GM10248 (cell line): ENCODE data around the gene USP40.
"Not testable (repeated sequence)": the region's sequence is repeated elsewhere in the genome, so short reads cannot be mapped to it uniquely, and the experiment has no call there.

ENCODE experiments used
- CTCF ChIA-PET: fragments of 300-600 bp; sonication (Branson Sonifier 250); formaldehyde crosslinking; extraction: SDS; loops from one replicate; lab custom pipeline; 2021; ENCODE audit warnings: antibody characterized with exemption; lab: Yijun Ruan, JAX
- POLR2A ChIA-PET: fragments of 350-650 bp; sonication (Branson Sonifier 250); formaldehyde crosslinking; extraction: SDS; loops from one replicate; lab custom pipeline; 2020; ENCODE audit warnings: antibody characterized with exemption; lab: Yijun Ruan, JAX
- DNase-seq: peaks from one replicate; pipeline ENCODE4 v3.0.0; 2012; ENCODE audit errors: extremely low spot score
- TF ChIP-seq, protein P1 (sequence below): IDR thresholded peaks from 2 replicates; pipeline ENCODE4 v1.5.1; 2012; ENCODE audit warnings: mild to moderate bottlenecking, low read depth; ENCODE audit errors: extremely low read depth, missing control alignments, control extremely low read depth

USP40 gene

GRCh38 chr2:233600386-233600785 is 33.8 kb upstream of the USP40 start:
- ChIA-PET CTCF (no interaction called here), POLR2A (no interaction called here)
- DNase-seq, result no peak
- TF ChIP-seq, protein P1, sequence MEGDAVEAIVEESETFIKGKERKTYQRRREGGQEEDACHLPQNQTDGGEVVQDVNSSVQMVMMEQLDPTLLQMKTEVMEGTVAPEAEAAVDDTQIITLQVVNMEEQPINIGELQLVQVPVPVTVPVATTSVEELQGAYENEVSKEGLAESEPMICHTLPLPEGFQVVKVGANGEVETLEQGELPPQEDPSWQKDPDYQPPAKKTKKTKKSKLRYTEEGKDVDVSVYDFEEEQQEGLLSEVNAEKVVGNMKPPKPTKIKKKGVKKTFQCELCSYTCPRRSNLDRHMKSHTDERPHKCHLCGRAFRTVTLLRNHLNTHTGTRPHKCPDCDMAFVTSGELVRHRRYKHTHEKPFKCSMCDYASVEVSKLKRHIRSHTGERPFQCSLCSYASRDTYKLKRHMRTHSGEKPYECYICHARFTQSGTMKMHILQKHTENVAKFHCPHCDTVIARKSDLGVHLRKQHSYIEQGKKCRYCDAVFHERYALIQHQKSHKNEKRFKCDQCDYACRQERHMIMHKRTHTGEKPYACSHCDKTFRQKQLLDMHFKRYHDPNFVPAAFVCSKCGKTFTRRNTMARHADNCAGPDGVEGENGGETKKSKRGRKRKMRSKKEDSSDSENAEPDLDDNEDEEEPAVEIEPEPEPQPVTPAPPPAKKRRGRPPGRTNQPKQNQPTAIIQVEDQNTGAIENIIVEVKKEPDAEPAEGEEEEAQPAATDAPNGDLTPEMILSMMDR, result no peak

DNA sequence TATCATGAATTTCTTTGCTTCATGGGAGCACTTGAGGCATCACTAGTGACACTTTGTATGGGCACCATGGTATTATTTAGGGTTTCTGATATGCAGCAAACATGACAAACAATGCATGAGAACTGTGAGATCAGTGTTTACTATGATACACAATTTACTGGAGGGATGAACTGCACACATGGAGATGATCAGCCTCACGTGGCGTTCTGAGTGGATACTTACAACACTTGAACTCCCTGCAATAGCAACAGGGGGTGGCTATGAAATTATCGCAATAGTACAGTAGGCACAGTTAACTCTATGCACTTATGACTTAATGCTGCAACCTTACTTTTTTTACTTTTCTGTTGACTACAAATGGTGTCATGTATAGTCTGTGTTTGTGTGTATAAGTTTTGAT is 32.4 kb upstream of the USP40 start:
- ChIA-PET POLR2A (no interaction called here), CTCF (no interaction called here)
- TF ChIP-seq, protein P1, result no peak
- DNase-seq, result no peak

DNA sequence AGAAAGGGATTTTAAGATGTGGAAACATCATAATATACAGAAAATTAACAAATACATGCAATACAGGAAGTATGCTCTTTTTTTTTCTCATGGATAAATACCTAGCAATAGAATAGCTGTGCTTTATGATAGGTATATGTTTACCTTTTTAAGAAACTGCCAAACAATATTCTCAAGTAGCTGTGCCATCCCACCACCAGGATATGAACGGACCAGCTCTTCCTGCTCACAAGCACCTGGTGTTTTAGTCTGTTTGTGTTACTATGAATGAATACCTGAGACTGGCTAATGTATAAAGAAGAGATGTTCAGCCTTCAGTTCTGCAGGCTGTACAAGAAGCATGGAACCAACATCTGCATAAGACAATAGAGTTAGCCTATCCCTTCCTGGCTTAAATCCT is 30.9 kb upstream of the USP40 start:
- ChIA-PET POLR2A (no interaction called here), CTCF (interaction anchor here (0.7 to 1.3 kb wide), 2 partner anchors 24 to 161 kb away, joined by 3 read pairs; no protein-coding TSS in a partner anchor)
- no peak for DNase-seq
- TF ChIP-seq, protein P1, result no peak

DNA sequence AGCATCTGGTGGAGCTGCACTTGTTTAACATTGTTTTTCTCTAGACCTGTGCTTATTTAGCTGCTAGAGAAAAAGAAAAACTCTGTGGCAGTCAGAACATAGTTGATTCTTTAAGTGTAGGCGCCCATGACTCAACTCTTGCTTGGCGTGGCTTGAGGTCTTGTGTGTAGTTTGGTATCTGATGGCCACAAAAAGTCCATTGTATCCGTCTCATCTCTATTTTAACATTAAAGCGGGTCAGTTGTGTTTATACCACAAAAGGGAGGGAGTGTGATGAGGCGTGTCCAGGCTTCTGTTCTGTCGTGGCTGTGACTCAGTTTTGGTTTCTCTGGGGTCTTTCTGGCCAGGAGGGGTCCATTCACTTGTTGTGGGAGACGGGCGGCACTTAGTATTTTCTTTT is 26.6 kb upstream of the USP40 start:
- DNase-seq, result peak; percentile 22
- POLR2A ChIA-PET, result no interaction called here
- CTCF ChIA-PET, result interaction anchor here (1.6 kb wide), 1 partner anchor 148 kb away, joined by 3 read pairs; no protein-coding TSS in a partner anchor
- TF ChIP-seq, protein P1, result no peak

DNA sequence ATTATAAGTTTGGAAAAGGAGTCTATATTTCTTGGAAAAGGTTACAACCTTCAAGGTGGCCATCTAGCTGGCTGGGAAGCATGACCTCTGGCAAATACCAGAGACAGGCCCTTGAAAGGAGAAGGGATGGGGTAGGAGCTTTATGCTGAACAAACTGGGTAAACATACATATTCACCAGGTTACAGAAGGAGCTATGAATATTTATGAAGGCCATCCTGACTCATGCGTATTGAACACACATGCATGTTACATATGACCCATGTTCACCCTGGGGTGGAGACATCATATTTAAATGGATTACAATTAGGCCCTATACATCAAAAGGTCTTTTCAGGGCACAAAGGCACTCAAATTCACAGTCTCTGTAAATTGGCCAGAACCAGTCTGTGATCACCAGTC is 26.1 kb upstream of the USP40 start:
- DNase-seq, POLR2A ChIA-PET: not testable (repeated sequence)
- CTCF ChIA-PET, result interaction anchor here (1.6 kb wide), 1 partner anchor 148 kb away, joined by 3 read pairs; no protein-coding TSS in a partner anchor

DNA sequence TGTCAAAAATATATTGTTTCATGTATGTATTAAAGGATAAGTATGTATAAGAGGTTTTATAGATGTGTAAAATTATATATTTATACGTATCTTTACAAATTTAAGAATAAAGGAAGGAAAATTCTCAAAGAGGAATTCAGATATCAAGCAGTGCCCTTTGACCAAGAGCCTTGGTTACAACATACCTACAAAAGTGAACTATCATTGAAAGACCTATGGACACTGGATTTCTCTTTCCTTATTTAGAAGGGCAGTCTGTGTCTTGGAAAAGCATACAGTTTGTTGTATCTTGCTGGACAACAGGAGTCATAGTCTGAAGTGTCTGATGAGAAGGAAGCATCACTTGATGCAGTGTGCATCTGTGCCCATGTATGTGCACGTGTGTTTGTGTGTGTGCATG is 21.8 kb upstream of the USP40 start:
- ChIA-PET POLR2A (no interaction called here), CTCF (no interaction called here)
- no peak for DNase-seq
- TF ChIP-seq, protein P1, result no peak

DNA sequence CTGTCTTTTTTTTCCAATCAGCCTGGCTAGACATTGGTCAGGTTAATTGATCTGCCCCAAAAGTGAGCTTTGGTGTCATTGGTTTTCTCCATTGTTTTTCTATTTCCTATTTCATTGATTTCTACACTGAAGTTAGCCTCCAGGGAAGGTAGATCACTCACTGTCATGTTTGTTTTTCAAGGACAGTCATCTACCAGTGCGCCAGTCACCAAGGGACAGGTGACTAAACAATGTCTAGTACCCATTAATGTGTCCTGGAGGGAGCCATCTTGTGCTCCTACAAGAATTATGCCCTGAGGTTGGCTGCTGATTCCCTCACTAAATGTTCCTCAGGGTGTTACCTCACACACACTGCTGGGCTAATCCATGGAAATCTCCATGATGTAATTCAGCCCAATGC is 17.6 kb upstream of the USP40 start:
- TF ChIP-seq, protein P1, result no peak
- CTCF ChIA-PET, result no interaction called here
- DNase-seq, result no peak
- POLR2A ChIA-PET, result no interaction called here

DNA sequence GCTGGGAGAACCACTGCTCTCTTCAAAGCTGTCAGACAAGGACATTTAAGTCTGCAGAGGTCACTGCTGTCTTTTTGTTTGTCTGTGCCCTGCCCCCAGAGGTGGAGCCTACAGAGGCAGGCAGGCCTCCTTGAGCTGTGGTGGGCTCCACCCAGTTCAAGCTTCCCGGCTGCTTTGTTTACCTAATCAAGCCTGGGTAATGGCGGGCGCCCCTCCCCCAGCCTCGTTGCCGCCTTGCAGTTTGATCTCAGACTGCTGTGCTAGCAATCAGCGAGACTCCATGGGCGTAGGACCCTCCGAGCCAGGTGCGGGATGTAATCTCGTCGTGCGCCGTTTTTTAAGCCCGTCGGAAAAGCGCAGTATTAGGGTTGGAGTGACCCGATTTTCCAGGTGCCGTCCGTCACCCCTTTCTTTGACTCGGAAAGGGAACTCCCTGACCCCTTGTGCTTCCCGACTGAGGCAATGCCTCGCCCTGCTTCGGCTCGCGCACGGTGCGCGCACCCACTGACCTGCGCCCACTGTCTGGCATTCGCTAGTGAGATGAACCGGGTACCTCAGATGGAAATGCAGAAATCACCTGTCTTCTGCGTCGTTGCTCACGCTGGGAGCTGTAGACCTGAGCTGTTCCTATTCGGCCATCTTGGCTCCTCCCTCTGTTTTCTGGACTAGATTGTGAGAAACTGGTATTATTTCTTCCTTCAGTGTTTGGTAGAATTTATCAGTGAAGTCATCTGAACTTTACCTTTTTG is 16.8 kb upstream of the USP40 start:
- POLR2A ChIA-PET, CTCF ChIA-PET, DNase-seq: not testable (repeated sequence)

DNA sequence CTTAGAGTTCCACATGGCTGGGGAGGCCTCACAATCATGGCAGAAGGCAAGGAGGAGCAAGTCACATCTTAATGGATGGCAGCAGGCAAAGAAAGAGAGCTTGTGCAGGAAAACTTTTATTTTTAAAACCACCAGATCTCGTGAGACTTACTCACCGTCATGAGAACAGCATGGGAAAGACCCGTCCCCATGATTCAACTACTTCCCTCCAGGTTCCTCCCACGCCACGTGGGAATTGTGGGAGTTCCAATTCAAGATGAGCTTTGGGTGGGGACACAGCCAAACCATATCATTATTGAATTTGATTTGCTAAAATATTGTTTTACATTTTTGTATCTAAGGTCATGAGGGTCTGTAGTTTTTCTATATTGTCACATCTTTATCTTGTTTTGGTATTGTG is 10.8 kb upstream of the USP40 start:
- DNase-seq, POLR2A ChIA-PET, CTCF ChIA-PET: not testable (repeated sequence)
